ENCODE results near the gene CADM3.

The CADM3 gene

GRCh38 chr1:159184201-159184600 is 12.8 kb downstream of the CADM3 start:
- H3K36me3 ChIP-seq = no peaks in the 10 kb centered on the region
- H3K27me3 ChIP-seq = peaks cover 96% of the 10 kb centered on the region
- H3K27ac ChIP-seq = no peak overlapping the region
- H3K4me1 ChIP-seq (ENCODE audit: control insufficient read depth in 1 of 2, insufficient read depth in 1 of 2, low read depth in 1 of 2, low read length in 1 of 2) = no peaks in the 10 kb centered on the region
- no peak overlapping the region for H3K4me3 ChIP-seq (ENCODE audit: low read depth in 1 of 2, low read length in 1 of 2)
- TF ChIP-seq, protein P1, sequence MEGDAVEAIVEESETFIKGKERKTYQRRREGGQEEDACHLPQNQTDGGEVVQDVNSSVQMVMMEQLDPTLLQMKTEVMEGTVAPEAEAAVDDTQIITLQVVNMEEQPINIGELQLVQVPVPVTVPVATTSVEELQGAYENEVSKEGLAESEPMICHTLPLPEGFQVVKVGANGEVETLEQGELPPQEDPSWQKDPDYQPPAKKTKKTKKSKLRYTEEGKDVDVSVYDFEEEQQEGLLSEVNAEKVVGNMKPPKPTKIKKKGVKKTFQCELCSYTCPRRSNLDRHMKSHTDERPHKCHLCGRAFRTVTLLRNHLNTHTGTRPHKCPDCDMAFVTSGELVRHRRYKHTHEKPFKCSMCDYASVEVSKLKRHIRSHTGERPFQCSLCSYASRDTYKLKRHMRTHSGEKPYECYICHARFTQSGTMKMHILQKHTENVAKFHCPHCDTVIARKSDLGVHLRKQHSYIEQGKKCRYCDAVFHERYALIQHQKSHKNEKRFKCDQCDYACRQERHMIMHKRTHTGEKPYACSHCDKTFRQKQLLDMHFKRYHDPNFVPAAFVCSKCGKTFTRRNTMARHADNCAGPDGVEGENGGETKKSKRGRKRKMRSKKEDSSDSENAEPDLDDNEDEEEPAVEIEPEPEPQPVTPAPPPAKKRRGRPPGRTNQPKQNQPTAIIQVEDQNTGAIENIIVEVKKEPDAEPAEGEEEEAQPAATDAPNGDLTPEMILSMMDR (IDR thresholded peaks at IDR 0.05) = no peak
- no peaks in the 10 kb centered on the region for H3K9me3 ChIP-seq

GRCh38 chr1:159185121-159185520 is 13.7 kb downstream of the CADM3 start:
- no peaks in the 10 kb centered on the region for H3K9me3 ChIP-seq
- no peaks in the 10 kb centered on the region for H3K36me3 ChIP-seq
- no peak overlapping the region for H3K27ac ChIP-seq
- H3K4me3 ChIP-seq (ENCODE audit: low read depth in 1 of 2, low read length in 1 of 2) = no peak overlapping the region
- peaks cover 96% of the 10 kb centered on the region for H3K27me3 ChIP-seq
- H3K4me1 ChIP-seq (ENCODE audit: control insufficient read depth in 1 of 2, insufficient read depth in 1 of 2, low read depth in 1 of 2, low read length in 1 of 2) = no peaks in the 10 kb centered on the region
- TF ChIP-seq, protein P1 (IDR thresholded peaks at IDR 0.05) = no peak

DNA sequence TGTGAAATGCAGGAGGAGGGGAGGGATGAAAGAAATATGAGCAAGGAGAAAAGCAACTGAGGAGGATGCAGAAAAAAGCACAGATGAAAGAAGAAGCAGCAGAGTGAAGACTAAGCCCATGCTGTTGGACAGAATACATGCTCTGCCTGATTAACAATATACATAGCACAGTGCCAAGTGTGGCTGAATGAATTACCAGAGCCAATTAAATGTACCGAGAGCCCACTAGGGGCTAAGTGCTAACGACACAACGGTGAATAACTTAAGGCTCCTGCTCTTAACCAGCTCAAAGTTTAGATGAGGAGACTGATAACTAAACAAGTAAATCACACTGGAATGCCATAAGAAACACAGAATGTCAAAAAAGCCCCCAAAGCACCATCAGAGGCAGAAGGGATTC is 15.6 kb downstream of the CADM3 start:
- H3K36me3 ChIP-seq = no peaks in the 10 kb centered on the region
- TF ChIP-seq, protein P1 (IDR thresholded peaks at IDR 0.05) = no peak
- H3K4me3 ChIP-seq (ENCODE audit: low read depth in 1 of 2, low read length in 1 of 2) = no peak overlapping the region
- no peaks in the 10 kb centered on the region for H3K4me1 ChIP-seq (ENCODE audit: control insufficient read depth in 1 of 2, insufficient read depth in 1 of 2, low read depth in 1 of 2, low read length in 1 of 2)
- no peak overlapping the region for H3K27ac ChIP-seq
- H3K27me3 ChIP-seq = peaks cover 96% of the 10 kb centered on the region
- H3K9me3 ChIP-seq = no peaks in the 10 kb centered on the region

DNA sequence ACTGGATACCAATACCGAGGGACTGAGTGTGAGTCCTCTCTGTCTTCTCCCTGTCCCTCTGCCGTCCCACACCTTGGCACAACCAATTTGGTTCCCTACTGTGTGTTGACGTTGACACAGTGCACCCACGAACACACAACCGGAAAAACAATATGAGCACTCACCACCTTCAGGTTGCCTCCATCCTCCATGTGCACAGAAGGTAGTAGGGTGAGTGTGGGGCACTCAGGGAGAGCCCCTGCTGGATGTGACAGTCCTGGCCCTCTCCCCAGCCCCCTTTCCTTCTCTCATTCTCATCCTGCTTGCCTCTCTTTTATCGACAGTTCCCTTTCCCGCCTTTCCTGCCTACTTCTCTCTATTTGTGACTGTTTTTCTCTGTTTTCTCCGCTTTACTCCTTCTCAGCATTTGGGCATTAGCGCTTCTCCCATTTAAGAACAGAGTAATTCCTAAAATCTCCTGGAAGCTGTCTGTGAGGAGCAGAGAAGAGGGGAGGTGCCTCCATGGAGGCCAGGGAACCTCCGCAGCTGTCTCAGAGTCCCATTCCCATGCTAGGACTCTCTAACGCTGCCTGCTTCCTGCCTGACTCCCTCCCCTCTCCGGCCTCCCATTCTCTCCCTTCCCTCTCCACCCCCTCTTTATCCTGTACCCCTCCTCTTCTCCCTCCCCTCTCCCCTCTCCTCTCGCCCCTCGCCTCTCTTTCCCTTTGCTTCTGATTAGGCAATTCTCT is 16.4 kb downstream of the CADM3 start:
- Histone ChIP-seq H3K4me3 (ENCODE audit: low read depth in 1 of 2, low read length in 1 of 2) (no peak overlapping the region), H3K4me1 (ENCODE audit: control insufficient read depth in 1 of 2, insufficient read depth in 1 of 2, low read depth in 1 of 2, low read length in 1 of 2) (no peaks in the 10 kb centered on the region), H3K9me3 (no peaks in the 10 kb centered on the region), H3K27ac (no peak overlapping the region), H3K36me3 (no peaks in the 10 kb centered on the region), H3K27me3 (peaks cover 94% of the 10 kb centered on the region)
- TF ChIP-seq, protein P1 (IDR thresholded peaks at IDR 0.05) = no peak

GRCh38 chr1:159188375-159188788 is 17.0 kb downstream of the CADM3 start:
- H3K27me3 ChIP-seq = peaks cover 88% of the 10 kb centered on the region
- TF ChIP-seq, protein P1 (IDR thresholded peaks at IDR 0.05) = no peak
- H3K27ac ChIP-seq = no peak overlapping the region
- no peaks in the 10 kb centered on the region for H3K4me1 ChIP-seq (ENCODE audit: control insufficient read depth in 1 of 2, insufficient read depth in 1 of 2, low read depth in 1 of 2, low read length in 1 of 2)
- no peaks in the 10 kb centered on the region for H3K36me3 ChIP-seq
- H3K4me3 ChIP-seq (ENCODE audit: low read depth in 1 of 2, low read length in 1 of 2) = no peak overlapping the region
- H3K9me3 ChIP-seq = no peaks in the 10 kb centered on the region
